ELR (cell line): ENCODE data around the gene CAMTA2.

Source experiments
- DNase-seq: peaks from one replicate; pipeline ENCODE4 v3.0.0-alpha.2; 2015; ENCODE audit warnings: low read depth

The CAMTA2 gene

DNA sequence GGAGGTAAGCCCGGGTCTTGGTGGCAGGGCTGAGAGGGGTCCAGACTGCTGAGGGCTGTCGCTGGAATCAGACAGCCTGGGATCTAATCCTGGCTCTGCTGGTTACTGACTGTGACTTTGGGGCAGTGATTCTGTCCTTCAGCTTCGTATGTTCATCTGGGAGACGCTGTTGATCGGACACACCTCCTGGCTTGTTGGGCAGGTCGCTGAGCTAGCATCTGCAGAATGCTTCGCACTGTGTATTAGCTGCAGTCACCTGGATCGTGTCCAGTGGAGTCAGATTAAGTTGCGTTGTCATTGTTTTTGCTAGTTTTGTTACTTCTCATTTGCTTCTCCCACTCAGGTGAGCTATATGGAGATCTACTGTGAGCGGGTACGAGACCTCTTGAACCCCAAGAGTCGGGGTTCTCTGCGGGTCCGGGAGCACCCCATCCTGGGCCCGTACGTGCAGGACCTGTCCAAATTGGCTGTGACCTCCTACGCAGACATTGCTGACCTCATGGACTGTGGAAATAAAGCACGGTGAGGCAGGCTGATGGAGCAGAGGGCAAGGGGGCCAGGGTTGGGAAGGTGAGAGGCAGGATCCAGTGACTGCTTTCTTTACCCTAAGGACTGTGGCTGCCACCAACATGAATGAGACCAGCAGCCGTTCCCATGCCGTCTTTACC, 14.8 kb upstream of the CAMTA2 start:
- DNase-seq: no peak

DNA sequence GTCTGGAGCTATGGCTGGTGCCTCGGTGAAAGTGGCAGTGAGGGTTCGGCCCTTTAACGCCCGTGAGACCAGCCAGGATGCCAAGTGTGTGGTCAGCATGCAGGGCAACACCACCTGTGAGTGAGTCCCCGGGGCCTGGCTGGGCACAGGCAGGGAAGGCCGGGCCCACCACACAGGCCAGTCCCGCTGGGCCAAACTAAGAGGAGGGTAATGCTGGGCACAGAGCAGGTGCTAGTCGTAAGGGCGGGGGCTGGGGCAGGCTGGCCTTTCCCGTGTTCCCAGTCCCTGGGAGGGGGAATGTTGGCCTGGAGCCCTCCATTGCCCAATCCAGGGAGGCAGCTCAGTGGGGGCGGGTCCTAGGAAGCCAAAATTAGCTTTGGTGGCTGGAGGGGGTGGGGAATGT, 12.8 kb upstream of the CAMTA2 start:
- no peak for DNase-seq

DNA sequence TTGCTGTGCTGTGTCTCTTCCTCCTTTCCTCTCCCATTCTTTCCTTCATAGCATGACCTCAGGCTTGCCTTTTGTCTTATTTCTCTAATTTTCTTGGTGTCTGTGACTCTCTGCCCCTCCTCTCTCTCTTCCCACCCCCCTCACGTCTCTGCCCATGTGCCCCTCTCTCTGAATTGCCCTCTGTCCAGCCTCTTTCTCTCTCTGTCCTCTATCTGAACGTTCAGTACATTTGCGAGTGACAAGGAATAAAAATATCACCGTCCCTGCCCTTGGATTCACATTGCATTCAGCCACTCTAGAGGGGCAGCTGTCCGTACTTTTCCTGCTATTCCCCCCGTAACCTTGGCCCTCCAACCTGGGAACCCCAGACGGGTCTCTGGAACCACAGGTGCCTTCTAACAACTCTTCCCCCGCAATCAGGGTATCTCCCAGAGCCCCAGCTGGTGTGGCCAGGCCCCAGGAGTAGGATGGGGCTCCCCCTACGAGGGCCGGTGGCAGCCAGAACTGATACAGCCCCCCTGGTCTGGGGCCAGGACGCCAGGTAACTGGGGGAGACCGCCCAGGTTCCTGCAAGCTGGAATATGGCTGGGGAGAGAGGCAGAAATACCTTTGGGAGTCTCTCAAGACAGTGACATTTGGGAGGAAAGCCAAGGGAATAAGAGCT, 12.1 kb upstream of the CAMTA2 start:
- DNase-seq: no peak

DNA sequence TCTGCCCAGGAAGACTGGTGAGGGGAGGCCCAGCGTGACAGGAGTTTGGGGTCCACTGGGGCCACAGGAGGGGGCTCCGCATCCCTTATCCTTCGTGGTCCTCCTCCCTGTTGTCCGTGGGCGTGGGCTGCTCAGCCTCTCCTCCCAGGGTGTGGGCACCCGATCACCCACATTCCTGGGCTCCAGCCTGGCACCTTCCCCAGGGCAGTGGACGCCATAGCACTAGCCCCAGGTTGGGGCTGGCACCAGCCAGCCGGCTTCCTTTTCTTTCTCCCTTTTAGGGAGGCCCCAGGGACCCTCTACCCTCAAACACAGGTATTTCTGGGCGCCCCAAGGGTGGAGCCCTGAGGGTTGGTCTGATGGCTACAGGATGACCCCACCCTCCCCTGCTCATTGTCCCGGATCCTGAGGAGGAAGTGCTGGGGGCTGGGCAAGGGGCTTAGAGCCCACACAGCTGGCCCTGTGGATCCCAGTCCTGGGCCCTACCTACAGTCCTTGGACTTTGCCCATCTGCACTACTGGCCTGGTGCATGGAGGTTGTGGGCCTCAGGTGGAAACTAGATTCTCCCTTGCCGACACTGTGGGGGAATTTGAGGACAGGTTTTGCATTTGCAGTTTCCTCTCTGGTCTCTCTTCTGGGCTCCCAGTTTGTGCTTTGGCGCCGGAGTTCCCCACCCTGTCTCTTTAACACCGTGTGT, 11.4 kb upstream of the CAMTA2 start:
- DNase-seq: no peak

DNA sequence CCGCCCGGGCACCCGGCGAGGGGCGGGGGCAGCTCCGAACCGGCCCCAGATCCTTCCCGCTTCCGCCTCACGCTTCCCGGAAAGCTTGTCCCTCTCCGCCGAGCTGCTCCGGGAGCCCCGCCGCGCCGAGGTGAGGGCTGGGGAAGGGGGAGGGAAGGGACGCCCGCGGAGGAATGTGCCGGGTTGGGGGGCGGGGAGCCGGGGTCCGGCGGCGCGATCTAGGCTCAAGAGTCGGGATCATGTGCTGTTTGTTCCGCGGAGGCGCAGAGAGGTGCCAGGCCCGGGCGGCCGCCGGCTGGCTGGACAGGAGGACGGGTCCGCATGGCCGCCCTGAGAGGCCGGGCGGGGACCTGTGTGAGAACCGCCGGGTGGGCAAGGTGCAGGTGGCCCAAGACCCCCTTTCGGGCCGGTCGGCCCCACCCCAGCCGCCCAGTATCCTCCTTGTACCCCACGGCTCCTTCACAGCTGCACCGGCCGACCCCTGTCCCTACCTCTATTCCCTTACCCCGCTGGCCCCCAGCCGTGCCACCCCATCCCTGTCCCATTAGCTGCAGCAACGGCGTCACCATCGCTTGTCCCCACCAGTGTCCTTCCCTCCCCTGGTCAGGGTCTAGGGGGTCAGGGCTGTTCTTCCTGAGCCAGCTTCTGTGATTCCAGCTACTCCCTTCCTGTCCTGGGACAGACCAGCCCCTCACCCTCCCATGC, 10.7 kb upstream of the CAMTA2 start:
- peak; percentile 51 for DNase-seq

DNA sequence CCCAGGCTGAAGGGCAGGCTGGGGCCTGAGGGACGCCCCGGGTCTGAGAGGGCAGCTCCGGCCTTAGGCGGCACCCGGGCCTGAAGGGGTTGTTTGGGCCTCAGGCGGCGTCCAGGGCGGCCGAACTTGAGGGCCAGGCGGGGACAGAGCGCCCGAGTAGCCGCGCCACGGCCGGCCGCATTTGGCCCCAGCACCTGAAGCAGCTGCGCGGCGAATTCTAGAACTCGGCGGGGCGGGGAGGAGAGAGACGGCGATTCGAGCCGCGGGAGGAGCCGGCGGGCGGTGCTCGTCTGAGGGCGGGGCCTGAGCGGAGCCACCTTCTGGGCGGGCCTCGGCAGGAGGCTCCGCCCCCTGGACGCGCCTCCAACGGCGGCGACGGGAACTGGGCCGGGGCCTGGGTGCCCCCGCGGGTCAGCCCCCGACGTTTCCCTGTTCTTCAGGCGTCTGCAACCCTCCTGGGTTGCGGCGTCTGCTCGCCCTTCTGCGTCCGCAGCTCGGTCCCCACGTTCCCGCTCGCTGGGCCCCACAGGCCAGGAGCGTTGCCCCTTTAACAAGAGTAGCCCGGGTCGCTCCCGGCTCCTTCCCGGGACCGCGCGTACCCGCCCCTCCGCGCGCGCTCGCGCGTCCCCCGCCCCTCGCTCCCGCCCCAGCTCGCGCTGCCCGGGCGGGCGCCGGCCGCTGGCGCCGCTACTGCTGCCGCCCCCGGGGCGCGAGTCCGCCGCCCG, 10.0 kb upstream of the CAMTA2 start, which contains the start of the genes INCA1 and KIF1C:
Gene INCA1, minus strand, starts transcription at position 221 of the 725 bp plus-strand sequence. CDS start 3,085 bp downstream, outside the sequence.
Gene KIF1C, plus strand, starts transcription at position 649 of the 725 bp plus-strand sequence. CDS start 2,297 bp downstream, outside the sequence.
- peak; percentile 93 for DNase-seq

DNA sequence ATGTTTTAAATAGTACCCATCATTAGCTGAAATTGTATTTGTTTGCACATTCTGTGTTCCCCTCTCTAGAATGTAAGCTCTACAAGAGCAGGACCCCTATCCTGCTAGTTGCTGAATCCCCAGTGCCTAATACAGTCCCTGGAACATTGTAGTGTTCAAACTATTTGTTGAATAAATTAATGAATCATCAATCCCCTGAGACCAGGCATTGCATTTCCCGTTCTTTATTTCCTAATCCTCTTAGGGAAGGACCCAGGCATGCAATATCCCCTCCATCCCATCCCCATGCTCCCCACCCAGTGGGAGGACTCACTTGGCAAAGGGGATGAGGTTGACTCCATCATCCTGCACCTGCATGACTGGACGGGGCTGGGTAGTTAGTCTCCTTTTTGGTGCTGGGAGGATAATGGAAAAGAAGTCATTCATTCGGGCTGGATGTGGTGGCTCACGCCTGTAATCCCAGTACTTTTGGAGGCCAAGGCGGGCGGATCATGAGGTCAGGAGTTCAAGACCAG, 6.7 kb upstream of the CAMTA2 start:
- DNase-seq: no peak

DNA sequence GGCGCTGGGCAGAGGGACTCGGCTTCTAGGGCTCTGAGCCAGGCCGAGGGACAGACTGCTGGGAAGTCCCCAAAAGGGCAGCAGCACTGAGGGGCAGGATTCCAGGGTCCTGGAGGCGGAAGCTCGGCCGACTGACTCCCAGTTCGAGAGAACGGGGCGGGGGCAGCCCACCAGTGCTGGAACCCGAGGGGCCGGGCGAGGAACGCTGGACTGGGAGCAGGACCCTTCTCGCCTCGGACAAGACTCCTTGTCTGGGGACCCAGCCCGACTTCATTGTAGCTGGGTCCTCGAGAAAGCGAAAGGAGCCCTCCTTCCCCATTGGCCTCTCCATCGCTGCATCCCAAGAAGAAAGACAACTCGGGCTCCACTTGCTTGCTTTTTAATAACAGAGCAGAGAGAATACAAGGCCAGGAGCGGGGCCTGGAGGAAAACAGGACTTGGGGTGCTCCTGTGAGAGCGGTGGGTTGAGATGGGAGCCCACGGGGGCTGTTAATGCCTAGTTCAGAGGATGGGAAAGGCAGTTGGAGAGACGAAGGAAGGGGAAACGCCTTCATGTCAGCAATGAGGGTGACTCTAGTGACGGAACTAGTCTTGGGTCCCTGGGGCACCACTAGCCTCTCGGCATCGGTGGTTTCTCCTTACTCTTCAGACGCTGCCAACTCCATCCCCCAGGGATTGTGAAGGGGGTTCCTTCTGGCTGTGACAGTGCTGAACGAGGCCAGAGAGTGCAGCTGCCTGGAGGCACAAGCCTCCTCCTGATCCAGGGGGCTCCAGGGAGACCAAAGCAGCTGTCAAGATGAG, 492 bp upstream of the CAMTA2 start:
- peak; percentile 35 for DNase-seq

DNA sequence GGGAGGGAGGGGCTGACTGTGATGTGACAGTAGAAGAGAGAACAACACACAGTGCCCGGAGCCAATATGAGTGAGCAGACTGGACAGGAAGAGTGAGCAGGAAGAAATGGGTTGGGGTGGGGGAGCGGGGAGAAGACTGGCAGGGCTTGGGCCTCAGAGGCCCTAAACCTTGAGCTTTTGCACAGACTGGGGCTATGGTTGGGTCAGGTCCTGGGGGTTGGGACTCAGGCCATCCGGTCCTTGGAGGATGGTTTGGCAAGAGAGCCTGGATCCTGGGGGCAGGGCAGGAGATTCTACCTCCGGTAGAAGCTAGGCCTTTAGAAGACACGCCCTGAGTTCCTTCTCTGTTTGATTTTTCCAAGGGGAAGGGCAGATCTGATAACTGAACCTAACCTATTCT, 1.1 kb downstream of the CAMTA2 start:
- DNase-seq: peak; percentile 48

DNA sequence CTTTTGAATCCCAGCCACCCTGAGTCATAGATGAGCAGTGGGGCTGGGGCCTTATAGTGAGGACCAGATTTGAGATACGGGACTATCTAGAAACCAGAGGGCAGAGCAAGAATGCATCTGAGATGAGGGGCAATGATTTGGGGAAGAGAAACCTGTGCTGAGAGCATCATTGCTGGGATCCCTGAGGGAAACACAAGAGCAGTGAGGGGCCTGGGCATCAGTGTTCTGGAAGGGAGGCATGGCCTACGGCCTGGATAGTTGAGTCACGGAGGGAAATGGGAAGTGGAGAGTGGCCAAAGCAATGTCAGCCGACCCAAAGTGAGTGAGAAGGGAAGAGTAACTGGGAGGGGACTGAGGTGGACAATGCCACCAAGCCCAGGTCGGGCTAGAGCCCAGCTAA, 5.2 kb downstream of the CAMTA2 start:
- DNase-seq: no peak

DNA sequence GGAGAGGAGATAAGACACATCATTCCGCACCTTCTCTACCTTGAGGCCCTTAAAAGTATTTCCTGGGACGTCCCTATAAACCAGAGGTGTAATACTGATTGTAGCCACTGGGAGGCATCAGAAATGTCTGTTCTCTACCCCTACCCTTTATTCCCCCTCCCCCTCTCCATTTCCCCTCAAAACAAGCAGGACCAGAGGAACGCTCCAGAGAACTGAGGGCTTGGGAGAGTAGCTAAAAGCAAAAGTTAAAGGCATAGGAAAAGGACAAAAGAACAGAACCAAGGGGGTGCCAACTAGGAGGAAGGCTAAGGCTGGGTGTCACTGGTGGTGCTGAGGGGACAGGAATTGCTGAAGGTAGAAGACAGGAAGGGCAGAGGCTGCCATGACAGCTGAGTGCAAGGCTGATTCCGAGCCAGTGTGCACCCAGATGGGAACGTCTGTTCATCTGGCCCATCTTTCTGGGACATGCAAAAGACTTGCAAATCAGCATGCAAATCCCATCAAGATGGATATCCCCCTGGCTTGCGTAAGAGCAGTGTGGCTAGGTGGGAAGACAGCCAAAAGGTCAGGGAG, 6.7 kb downstream of the CAMTA2 start:
- peak; percentile 65 for DNase-seq

DNA sequence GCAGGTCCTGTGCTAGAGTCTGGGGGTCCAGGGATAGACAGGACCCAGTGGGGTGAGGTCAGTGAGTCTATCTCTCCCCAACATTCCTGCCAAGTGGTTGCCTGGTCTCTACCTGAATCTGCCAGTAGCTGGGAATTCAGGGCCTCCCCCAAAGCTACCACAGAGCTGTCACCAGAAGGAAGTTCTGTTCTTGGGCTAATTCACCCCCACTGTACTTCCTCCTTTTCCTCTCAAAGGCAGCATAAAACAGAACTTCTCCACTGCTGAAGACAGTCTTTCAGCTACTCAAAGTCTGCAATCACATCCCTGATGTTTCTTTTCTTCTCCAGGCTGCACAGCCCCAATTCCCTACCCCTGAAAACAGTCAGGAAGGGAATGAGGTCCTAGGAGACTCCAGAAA, 8.7 kb downstream of the CAMTA2 start:
- DNase-seq: no peak

DNA sequence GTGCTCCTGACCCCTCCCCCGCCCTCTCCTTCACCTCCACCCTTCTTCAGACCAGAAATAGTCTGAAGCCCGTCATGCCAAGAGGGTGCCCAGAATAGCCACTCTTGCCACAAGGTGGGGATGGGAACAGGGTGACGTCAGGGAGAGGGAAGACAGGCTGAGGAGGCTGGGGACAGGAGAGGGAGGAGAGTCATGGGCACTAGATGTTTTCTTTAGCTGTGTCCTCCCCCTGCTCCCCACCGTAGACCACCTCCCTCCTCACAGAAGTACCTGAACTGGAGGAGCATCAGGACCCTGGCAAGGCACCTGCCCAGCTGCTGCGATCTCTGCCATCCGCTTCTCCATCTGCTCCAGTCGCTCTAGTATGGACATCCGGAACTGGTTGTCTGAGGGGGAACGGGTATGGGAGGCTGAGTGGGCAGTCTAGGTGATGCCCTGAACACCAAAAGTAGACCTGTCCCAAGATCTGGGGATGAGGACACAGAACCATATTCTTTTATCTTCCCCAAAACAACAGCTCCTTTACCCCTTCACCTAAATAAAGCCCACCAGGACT, 13.3 kb downstream of the CAMTA2 start:
- DNase-seq: no peak

DNA sequence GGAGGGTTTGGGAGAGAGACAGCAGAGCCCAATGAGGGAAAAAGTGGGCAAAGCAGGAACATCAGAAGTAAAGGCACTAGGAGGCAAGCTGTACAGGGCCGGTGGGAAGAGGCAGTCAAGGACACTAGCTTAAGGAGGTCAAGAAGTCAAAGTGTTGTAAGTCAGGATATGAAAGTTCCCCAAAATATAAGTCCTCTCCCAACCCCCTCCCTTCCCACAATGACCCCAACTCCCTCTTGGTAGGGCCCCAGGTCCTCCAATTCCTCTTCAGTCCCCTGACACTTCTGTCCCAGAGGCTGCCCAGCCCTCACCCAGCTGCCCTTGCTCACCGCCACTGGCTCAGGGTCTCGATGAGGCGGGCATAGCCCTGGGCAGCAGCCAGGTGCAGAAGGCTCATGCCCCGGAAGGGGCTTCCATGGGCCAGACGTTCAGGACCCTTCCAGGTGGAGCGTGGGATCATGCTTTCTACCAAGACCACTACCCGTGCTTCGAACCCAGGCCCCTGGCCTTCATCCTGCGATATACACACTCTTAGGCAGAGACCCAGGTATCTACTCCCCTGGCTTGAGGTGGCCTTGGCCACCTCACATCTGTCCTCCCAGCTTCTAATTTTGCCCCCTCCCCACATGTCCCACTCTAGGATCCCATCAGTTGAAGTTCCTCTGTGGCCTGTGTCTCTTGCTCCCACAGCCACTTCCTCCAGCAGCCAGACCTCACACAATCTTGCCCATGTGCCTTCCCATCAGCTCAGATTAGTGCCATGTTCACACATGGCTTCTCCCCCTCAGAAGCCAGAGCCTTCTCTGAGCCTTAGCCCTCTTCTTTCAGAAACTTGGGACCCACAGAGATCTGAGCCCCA, 14.0 kb downstream of the CAMTA2 start:
- no peak for DNase-seq

DNA sequence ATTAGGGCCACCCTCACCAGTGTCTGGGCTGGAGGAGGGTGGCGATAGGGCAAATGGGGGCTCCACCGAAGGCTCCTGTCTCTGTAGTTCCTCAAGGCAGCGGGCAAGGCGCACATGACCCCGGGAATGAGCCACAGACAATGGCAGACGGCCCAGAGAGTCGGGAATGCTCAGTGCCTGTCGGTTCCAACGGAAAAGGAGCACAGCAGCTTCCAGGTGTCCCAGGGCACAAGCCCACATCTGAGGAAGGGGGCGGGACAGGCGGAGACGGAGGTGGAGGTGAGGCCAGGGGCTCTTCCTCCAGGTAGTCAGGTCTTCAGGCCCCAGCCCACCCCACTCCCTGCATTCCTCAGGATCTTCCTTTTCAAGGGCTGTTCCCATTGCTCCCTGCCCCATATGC, 14.7 kb downstream of the CAMTA2 start:
- no peak for DNase-seq

DNA sequence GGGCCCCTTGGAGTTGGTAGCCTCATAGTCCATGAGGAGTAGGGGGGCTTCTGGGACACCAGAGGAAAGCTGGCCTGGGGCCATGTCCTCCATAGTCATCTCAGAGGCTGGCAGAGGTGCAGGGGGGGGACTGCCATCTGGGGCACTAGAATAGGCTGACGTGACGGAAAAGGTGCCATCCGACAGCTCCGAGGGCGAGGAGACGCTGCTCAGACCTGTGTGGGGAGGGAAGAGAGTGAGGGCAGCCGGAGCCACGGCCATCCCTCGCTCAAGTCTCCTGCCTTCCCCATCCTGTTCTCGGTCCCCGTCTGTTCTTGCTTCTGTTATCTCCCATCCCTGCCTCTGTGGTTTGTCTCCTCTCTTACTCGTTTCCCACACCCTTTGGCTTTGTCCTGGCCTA, 15.2 kb downstream of the CAMTA2 start:
- no peak for DNase-seq

DNA sequence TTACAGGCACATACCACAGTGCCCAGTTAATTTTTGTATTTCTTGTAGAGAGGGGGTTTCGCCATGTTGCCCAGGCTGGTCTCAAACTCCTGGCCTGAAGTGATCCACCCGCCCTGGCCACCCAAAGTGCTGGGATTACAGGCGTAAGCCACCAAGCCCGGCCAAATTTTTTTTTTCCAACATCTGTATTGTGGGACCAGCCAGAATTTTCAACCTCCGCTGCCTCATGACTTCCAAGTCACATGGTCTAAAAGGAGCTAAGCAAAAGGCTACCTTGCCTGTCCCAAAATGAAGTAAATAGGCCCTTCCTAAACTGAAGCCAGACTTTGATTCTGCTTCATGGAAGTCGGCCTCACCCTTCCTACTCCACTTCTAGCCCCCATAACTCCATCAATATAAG, 15.6 kb downstream of the CAMTA2 start:
- no peak for DNase-seq

DNA sequence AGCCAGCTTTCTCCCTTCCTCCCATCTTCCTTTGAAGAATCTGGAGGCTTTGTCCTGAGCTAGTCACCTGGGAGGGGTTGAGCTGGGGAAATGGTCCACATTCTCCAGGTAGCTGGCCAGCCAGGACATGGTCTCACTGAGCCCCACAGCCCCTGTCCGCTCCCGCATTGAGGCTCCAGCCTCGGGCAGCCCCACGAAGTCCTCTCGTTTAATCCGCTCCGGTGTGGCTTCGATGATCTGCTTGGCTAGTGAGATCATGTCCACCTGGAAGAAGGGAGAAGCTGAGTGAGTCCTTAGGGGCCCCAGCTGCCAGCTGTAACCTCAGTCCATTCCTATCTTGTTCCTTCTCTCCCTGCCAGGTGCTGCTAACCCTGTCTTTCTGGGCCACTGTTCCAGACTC, 17.2 kb downstream of the CAMTA2 start:
- no peak for DNase-seq

DNA sequence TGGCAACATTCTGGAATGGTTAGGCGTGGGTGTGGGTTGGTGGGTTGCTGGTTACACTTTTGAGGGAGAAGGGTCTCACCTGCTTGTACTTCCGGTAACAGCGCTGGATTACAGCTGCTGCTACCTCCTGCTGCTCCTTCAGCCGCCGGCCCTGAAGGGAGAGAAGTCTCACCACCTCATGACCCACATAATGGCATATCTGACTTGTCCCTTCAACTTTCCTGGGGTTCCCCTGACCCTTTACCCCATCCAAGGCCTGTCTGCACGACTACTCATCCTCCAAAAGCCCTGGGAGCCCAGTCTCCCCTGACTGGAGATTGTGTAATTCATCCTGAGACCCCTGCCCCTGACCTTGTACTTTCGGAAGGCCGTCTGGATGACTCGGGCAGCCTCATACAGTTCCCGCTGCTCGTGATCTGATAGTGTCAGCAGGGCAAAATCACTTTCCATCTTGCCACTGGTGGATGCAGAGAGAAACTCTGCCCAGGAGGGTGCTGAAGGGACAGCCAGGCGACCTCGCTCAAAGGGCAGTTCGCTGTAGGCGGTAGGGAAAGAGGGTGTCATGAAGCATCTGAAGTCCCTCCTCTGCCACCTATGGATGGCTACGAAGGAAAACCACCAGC, 17.8 kb downstream of the CAMTA2 start:
- DNase-seq: peak; percentile 47
